Renal pelvis (tissue), 4 donors: ENCODE results near the gene PRKAR2B. TPM values are rescaled to one million over a fixed set of nuclear protein-coding genes. Genes with fewer than 3 reads are reported as not detected.
A peak's percentile ranks its signal among the peaks of the same experiment; 100 is the strongest.
"Not testable (repeated sequence)": the region's sequence is repeated elsewhere in the genome, so short reads cannot be mapped to it uniquely, and the experiment has no call there.

ENCODE experiments used
- DNase-seq: peaks from one replicate; pipeline ENCODE4 v3.0.0-alpha.2; 2013
- polyA plus RNA-seq, 3 donors: library from polyadenylated mRNA; unstranded; fragments of 120-200 nt; gene quantifications; one replicate each; pipeline ENCODE4 v1.2.1, GENCODE V29; 2013; ENCODE audit not compliant: insufficient read length in 3 of 3

Gene PRKAR2B
- polyA plus RNA-seq, 3 donors = 33.3 to 38.0 (median 37.4) TPM

DNA sequence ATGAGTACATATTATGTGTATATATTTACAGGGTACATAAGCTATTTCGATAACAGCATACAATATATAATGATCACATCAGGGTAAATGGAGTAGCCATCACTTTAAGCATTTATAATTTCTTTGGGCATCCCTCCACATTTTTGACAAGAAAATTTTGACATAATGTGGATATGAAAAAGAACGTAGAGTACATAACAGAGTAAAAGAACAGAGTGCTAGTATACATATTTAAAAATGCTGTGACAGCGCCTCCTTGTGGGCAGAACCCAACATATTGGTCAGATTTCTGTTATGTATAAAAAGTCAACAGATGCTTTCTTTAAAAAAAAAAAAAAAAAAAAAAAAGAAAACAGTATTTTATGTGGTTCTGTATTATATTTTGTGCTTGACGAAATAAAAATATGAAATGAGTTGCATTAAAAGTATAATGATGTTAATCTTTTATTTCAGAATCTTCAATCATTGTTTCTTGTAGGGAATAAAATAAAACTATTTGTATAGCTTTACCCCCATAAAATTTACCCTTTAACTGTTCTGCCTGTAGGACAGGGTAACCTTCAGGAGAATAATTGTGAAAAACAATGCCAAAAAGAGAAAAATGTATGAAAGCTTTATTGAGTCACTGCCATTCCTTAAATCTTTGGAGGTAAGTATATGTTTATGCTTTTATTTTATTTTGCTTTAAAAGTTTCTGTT, 106.0 kb downstream of the PRKAR2B start:
- DNase-seq = peak; percentile 71

DNA sequence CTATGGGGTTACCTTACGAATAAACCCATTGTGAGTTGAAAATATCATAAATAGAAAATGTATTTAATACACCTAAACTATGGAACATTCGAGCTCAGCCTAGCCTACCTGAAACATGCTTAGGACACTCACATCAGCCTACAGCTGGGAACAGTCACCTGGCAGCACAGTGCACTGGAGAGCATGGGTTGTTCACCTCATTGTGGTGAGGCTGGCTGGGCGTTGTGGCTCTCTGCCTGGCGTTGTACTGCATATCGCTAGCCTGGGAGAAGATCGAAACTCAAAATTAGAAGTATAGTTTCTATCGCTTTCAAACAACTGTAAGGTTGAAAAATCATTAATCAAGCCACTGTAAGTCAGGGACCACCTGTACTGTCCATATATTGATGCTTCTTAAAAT, 107.0 kb downstream of the PRKAR2B start:
- DNase-seq = no peak

DNA sequence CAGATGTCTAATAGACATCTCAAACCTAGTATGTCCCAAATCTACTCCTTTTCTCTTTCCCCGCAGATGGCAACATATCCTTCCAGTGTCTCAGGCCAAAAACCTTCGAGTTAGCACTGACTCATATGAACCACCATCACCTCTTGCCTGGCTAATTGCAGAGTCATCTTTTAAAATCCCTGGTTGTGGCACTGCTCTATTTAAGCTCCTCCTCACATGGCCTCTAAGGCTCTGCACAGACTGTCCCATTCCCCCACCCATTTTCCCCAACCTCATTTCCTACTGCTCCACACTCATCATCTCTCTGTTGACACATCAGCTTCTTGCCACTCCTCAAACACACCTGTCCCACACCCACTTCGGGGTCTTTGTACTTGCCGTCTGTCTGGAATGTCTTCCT, 107.5 kb downstream of the PRKAR2B start:
- no peak for DNase-seq

DNA sequence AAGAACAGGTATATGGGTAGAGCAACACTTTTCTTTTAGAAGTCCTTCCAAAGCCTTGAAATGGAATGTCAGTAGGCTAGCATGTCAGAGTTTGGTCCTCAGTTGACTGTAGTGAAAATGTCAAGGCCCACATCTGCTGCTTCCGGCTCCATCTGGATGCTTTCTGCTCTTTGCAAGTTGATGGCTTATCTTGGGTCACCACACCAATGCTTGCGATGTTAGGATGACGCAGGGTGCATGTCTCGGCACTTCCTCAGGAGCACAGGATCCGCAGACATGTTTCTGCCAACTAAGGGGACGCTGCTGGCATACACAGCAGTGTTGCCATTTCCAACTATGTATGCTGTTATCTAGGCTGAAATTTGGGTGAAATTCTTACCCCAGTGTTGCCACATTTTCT, 110.3 kb downstream of the PRKAR2B start:
- no peak for DNase-seq

DNA sequence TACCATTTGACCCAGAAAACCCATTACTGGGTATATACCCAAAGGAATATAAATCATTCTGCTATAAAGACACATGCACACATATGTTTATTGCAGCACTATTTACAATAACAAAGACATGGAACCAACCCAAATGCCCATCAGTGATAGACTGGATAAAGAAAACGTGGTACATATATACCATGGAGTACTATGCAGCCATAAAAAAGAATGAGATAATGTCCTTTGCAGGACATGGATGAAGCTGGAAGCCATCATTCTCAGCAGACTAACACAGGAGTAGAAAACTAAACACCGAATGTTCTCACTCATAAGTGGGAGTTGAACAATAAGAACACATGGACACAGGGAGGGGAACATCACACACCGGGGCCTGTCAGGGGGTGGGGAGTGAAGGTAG, 111.2 kb downstream of the PRKAR2B start:
- DNase-seq = not testable (repeated sequence)

DNA sequence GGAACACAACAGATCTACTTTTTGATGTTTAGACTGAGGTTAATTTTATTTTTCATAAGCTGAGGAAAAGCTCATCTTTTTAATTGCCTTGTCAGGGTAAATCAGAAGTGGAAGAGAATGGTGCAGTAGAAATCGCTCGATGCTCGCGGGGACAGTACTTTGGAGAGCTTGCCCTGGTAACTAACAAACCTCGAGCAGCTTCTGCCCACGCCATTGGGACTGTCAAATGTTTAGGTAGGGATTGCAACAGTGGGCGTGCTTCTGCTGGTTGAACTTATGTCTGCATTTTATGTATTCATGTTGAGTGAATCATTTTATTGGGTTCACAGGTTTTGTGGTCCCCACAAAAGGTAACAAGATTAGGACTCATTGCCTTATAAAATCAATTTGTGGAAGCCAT, 112.6 kb downstream of the PRKAR2B start:
- no peak for DNase-seq

DNA sequence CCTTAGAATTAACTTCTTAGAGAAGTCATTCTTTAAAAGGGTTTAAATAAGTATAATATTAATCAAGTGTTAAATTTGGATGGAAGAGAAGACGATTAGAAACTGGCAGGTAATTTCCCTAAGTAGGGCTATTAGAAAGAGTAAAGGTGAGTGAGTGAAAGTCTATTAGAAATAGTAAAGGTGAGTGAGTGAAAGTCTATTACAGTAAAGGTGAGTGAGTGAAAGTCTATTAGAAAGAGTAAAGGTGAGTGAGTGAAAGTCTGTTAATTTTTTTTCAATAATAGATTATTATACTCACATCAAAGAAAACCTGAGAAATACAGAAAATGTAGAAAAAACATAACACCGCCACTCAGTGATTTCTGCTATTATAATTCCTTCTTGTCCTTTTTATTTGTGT, 113.5 kb downstream of the PRKAR2B start:
- no peak for DNase-seq

DNA sequence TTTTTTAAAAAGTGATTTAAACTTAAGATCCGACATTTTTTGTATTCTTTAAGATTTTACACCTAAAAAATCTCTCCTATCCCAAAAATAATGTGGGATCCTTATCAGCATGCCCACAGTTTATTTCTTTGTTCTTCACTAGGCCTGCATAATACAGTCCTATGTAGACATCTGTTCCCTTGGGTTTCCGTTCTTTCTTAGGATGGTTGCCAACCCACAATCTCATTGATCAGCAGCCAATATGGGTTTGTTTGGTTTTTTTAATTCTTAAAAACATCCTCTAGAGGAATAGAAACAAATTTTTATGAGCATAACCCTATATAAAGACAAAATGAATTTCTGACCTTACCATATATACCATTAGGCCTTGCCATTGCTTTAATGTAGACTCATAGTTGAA, 115.9 kb downstream of the PRKAR2B start:
- no peak for DNase-seq

DNA sequence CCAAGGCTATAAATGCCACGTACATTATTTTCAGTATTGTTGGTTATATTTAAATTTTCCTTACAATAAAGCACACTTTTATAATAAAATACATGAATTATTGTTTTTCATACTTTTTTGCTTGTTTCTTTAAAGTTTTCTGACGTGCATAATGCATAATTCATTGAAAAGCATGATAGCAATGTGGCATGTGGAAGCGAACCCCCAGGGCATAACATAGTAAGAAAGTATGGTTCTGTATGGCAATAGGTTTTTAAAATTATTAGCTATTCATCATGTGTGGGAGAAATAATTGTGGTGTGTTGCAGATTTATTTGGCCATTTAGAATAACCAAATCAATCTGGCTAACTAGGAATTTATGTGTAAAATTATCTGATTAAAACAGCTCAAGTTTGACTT, 116.9 kb downstream of the PRKAR2B start:
- DNase-seq = no peak

DNA sequence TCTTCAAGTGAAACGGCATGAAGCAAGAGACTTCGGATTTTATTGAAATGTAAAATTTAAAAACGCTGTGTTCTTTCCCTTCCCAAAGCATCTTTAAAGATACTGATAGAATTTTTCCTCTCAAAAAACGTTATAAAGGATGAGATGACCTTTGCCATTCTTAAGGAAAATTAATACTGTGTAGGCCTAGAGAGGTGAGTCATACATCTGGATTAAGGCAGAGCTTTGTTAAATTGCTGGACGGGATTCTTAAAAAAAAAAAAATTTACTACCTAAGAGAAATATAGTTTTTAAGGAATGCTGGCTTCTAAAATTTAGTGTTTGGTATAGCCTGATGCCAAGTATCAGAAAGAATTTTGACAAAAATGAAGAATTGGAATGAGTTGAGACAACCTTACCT, 118.0 kb downstream of the PRKAR2B start:
- DNase-seq = no peak

DNA sequence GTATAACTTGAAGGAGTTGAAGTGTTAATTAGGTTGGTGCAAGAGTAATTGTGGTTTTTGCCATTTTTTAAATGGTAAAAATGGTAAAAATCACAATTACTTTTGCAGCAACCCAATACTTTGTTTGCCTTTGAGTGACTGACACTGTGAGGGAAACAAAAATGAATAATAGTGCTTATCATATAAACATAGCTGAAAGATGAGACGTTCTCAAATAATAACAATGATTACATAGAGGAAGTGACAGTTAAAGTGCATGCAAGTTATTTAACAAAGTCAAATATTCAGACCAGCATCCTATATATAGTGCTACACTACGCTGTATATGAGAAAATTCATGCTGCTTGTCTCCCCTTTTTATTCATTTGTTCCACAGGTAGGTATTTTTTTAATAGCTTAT, 119.6 kb downstream of the PRKAR2B start:
- no peak for DNase-seq

DNA sequence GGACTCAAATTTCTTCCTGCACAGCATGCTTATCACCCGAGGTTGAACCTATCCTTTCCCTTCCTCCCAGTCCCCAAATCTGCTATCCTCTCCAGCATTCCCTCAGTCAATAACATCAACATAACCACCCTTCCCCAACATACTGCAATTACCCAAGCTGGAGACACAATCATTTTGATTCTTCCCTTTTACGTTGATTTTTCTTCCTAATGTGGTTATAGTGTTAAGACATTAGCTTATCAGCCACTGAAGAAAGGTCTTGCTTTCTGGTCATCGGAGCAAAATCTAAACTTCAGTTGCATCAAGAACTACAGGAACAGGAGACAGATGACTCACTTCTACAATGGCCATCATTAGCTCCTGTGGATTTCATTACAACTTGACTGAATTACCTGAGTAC, 120.8 kb downstream of the PRKAR2B start:
- no peak for DNase-seq

DNA sequence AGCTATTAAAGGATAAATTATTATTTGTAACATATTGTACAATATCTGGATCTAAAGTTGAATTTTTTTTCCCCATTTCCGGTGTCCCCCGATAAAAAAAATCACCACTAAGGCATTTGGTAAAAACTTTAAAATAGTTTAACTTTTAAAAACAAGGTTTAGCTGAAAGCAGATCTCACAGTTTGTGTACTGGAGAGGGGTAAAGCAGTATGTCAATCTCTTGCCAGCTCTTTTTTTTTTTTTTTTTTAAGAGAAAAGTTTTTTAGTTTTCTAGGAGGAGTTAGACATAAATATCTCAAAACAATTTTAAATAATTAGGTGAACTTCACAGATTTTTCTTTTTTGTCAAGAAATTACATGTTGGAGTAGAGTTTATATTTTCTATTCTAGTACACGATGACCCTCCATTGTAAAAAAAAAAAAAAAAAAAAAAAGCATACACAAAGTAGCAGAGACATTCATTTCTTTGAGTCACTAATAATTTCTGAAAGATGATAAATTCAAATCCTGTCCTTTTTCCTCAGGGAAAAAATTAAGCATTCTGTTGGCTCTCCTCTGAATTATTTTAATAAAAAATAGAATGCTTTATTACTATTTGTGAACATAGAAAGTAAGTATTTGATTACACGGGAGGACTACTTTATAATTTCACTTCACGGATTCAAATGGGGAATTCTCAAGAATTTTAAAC, 122.4 kb downstream of the PRKAR2B start:
- no peak for DNase-seq

DNA sequence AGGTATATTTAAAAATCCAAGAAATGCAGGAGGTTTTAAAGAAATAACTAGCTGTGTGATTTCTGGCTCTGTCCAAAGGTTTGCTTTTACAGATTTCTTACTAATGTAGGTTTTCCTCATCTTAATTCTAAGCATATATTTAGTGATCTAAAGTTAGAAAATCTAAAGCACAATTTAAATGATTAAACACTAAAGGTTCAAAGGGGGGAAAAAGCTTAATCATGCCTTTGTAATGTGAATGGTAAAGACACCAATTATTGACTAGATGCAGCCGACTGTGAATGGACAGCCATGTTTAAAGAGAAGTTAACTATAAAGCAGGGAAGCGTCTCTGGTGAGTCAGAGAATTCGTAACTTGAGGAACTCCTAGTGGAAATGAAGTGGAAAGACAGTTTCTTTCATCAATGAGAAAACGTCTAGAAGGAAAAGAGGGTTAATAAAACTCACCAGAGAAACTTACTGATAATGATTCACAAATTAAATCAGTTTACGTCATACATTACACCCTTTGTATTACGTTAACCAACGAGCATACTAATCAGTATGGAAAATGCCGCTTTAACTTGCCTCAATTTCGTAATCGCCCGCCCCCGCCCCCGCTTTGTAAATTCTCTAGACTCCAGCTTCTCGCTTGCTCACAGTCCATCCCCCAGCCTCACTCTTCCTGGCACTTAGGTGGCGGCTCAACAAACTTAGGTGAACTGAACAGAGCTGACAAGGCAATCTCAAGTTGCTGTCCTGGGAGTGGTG, 123.2 kb downstream of the PRKAR2B start:
- DNase-seq = peak; percentile 73

DNA sequence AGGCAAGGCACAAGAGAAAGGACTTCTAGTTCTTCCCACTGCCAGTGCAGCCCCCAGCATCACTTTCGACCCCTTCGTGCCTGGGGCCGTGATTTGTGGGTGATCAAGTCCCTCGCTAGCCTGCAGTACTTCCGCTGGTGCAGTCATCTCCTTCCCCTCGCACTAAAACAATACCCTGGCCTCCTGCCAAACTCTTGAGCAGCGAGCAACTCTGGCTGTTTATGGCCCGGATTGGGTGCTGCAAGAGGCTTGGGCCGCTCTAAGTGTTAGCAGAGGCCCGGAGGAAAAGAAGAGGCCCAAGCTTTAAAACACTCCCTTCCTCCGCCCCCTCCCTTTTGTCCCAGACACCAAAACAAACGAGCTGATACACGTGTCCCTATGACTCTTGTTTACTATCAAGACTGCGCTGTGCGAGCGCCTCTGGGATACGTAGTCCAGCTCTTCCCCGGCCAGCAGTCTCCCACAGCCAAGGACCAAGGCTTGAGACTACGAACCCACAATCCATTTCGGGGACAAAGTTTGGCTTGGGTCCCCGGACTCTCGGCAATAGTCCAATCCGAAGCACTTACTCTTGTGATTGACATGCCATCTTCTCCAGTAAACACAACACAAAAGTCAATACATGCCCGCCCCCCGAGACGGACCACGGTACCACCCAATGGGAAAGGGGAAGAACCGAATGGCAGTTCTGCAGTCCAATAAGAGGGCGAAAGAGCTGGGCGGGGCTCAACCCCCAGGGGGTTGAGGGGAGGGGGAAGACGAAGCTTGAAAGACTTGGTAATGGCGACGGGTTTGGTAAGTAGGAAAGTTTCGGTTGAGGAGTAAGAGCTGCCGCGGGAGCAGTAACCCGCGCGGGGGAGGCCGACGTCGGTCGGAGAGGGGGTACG, 124.0 kb downstream of the PRKAR2B start, which contains the start of gene HBP1:
HBP1 (plus strand) TSS at position 771 of the 887 bp plus-strand sequence. CDS start 10,891 bp downstream, outside the sequence.
- DNase-seq = peak; percentile 100

DNA sequence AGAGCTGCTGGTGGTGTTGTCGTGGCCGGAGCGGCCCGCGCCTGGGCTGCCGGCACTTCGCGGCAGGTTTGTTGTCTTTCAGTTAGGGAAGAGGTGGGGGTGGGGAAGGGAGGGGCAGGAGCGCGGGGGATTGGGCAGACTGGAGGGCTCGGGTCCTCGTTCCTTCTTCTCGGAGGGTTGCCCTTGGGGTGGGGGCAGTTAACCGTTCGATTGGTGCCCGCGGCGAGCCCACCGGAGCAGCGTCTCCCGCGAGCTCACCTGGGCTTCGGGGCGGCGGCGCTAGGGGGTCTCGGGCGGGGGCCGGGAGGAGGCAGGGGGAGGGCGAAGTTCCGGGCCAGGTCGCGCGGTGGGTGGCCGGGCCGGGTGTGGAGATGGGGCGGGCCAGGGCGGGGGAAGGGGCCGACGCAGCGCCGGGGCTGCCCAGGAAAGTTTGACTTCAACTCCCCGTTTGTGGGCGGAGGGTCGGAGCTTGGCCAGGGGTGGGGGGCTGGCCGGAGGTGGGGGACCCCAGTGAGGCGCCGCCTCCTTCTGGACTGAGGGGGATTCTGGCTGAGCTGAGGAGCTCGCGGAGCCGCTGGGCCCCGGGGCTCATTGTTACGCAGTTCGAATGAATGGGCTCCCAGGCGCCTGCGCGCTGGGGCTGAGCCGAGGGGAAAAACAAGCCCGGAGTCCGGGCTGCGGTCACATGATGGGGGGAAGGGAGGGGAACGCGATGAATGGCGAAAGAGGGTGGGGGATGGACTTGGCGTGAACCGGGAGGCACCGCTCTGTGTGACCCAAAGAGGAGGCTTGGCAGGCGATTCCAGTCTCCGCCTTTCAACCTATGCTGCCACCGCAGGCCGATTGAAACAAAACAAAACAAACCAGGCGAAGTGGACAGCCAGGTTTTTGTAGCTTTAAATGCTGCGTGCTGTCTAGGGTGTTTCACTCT, 124.9 kb downstream of the PRKAR2B start:
- peak; percentile 96 for DNase-seq

DNA sequence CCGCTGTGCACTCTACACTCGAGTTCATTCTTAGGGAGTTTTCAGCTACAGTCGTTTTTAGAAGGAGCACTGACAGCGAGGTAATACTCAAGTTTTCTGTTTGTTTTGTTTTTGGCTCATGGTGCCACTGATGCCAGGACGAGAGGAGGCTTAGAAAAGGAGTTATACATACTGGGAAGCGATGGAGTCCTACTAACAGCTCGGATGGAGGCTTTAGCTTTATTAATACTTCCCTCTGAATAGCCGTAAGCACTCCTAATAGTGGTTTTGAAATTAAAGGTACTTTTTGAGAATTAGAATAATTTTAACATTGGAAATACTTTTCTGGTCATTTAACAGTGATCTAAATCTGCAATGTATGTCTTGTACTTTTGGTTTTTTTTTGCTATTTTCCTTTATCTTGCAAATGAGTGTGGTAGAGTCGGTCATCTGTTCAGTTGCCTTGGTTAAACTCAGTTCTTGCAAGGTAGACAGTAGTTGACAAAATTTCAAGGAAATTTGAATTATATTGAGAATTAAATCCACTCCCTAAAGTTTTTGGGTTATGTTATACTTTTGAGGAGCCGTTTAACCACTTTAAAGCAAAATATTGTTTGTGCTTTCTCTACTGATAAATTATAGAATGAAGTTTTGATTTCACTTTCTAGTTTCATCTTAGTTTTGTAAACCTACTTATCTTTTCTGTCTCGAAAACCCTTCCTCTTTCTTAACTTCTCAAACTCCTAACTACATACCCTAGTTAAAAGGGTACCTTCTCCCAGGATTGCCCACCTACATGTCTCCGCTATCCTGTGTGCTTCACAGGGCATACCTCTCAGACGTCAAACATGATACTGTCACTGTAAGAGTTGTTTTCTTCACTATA, 125.8 kb downstream of the PRKAR2B start:
- DNase-seq = no peak

DNA sequence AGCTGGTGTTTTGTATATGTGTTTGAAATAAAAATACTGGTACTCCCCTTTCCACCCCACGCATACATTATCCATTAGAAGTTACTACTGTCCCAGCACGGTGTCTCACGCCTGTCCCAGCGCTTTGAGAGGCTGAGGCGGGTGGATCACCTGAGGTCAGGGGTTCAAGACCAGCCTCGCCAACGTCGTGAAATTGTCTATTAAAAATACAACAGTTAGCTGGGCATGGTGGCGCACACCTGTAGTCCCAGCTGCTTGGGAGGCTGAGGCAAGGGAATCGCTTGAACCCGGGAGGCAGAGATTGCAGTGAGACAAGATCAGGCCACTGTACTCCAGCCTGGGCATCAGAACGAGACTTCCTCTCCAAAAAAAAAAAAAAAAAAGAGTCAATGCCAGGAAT, 127.0 kb downstream of the PRKAR2B start:
- DNase-seq = no peak

DNA sequence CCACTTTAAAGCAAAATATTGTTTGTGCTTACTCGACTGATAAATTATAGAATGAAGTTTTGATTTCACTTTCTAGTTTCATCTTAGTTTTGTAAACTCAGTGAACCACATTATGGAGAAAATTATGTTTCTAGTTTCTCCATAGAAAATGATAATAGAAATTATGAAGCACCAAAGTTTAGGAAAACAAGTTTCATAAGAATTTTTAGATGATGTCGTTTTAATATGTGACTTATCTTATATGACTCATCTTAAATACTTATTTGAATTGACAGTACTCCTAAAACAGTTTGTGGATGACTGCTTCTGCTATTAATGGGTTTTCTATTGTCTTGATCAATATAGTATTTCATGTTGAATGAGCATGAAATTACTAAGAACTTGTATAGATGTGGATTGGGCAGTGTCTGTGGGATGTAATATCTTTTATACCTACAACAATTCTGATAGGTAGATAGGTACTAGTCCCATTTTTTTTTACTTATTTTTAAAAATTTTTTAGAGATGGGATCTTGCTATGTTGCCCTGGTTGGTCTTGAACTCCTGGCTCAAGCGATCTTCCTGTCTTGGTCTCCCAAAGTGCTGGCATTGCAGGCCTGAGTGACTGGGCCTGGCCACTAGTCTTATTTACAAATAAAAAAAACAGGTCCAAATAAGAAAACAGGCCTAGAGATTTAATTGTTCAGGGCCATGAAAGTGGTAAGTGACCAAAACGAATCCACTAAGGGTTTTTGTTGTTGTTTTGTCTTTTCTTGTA, 127.9 kb downstream of the PRKAR2B start:
- DNase-seq = no peak
